Activated naive CD8-positive, alpha-beta T cell treated with anti-CD3 and anti-CD28 coated beads, Interleukin-2, amount 50 U/mL, for 24 hours (primary cell): ENCODE measurements around the gene MRPS18B.

Experiments
- ATAC-seq: fragments of 150-1000 bp; cut with Tn5 transposase; one replicate; pipeline ENCODE4 v1.10.0; 2021
- DNase-seq: peaks from one replicate; pipeline ENCODE4 v3.0.0; 2021
- H3K27ac Mint-ChIP-seq: one replicate; pipeline ENCODE4 v1.8.0; 2021; ENCODE audit warnings: mild to moderate bottlenecking, mixed read lengths
- H3K27me3 Mint-ChIP-seq: one replicate; pipeline ENCODE4 v1.8.0; 2021; ENCODE audit warnings: mixed read lengths
- H3K36me3 Mint-ChIP-seq: one replicate; pipeline ENCODE4 v1.8.0; 2021; ENCODE audit warnings: low read depth, mixed read lengths
- H3K4me1 Mint-ChIP-seq: one replicate; pipeline ENCODE4 v1.8.0; 2021; ENCODE audit warnings: mixed read lengths
- H3K4me3 Mint-ChIP-seq: one replicate; pipeline ENCODE4 v1.8.0; 2021; ENCODE audit warnings: mild to moderate bottlenecking, moderate library complexity, mixed read lengths
- H3K9me3 Mint-ChIP-seq: one replicate; pipeline ENCODE4 v1.8.0; 2021; ENCODE audit warnings: mixed read lengths

MRPS18B gene

GRCh38 chr6:30614044-30614842 is 3.4 kb upstream of the MRPS18B start:
- Mint-ChIP-seq H3K36me3 (peaks cover 83% of the 10 kb centered on the region), H3K4me1 (peaks cover 70% of the 10 kb centered on the region)

GRCh38 chr6:30614843-30615218 is 2.8 kb upstream of the MRPS18B start:
- Mint-ChIP-seq H3K9me3 (no peaks in the 10 kb centered on the region), H3K27ac (peak overlapping the region; percentile 99), H3K27me3 (peaks cover 4% of the 10 kb centered on the region), H3K36me3 (peaks cover 83% of the 10 kb centered on the region), H3K4me1 (peaks cover 70% of the 10 kb centered on the region), H3K4me3 (peak overlapping the region; percentile 98)
- DNase-seq (peak; percentile 78), ATAC-seq (peak; percentile 64)

More at GRCh38 chr6:30614044-30614842, 3.4 kb upstream of the MRPS18B start:
- H3K9me3 Mint-ChIP-seq, result no peaks in the 10 kb centered on the region
- H3K27ac Mint-ChIP-seq, result peak overlapping the region; percentile 99
- H3K27me3 Mint-ChIP-seq, result peaks cover 4% of the 10 kb centered on the region
- peak overlapping the region; percentile 98 for H3K4me3 Mint-ChIP-seq
- ATAC-seq (no peak), DNase-seq (no peak)

- no peaks in the 10 kb centered on the region for H3K9me3 Mint-ChIP-seq
- H3K4me1 Mint-ChIP-seq, result peaks cover 70% of the 10 kb centered on the region
- peaks cover 78% of the 10 kb centered on the region for H3K36me3 Mint-ChIP-seq
- peak overlapping the region; percentile 98 for H3K4me3 Mint-ChIP-seq
- peak overlapping the region; percentile 99 for H3K27ac Mint-ChIP-seq
- ATAC-seq, result no peak
- DNase-seq, result peak; percentile 35
- peaks cover 4% of the 10 kb centered on the region for H3K27me3 Mint-ChIP-seq
These were observed 2.3 kb upstream of the MRPS18B start for GRCh38 chr6:30615219-30615957.

- ATAC-seq, result no peak
- DNase-seq, result no peak
- H3K36me3 Mint-ChIP-seq, result peaks cover 78% of the 10 kb centered on the region
- H3K9me3 Mint-ChIP-seq, result no peaks in the 10 kb centered on the region
- peak overlapping the region; percentile 99 for H3K27ac Mint-ChIP-seq
- H3K4me3 Mint-ChIP-seq, result peak overlapping the region; percentile 98
- peaks cover 4% of the 10 kb centered on the region for H3K27me3 Mint-ChIP-seq
- peaks cover 62% of the 10 kb centered on the region for H3K4me1 Mint-ChIP-seq
These were observed 1.5 kb upstream of the MRPS18B start for GRCh38 chr6:30615958-30616810.

GRCh38 chr6:30616811-30617564 is 652 bp upstream of the MRPS18B start, which contains the start of gene PPP1R10:
Gene PPP1R10 (minus strand): TSS chr6:30617243. CDS start chr6:30609944, 7,299 bp downstream.
- peak; percentile 83 for ATAC-seq
- Mint-ChIP-seq H3K4me1 (peaks cover 57% of the 10 kb centered on the region), H3K27ac (peak within 1 kb of the TSS; percentile 99), H3K36me3 (peaks cover 75% of the 10 kb centered on the region), H3K27me3 (peaks cover 4% of the 10 kb centered on the region), H3K9me3 (no peaks in the 10 kb centered on the region), H3K4me3 (peak within 1 kb of the TSS; percentile 98)
- peak; percentile 96 for DNase-seq

- H3K9me3 Mint-ChIP-seq, result no peaks in the 10 kb centered on the region
- H3K27ac Mint-ChIP-seq, result peak overlapping the region; percentile 99
- peaks cover 70% of the 10 kb centered on the region for H3K36me3 Mint-ChIP-seq
- no peak for DNase-seq
- peaks cover 46% of the 10 kb centered on the region for H3K4me1 Mint-ChIP-seq
- no peak for ATAC-seq
- H3K27me3 Mint-ChIP-seq, result peaks cover 4% of the 10 kb centered on the region
- H3K4me3 Mint-ChIP-seq, result peak overlapping the region; percentile 98
These were observed 694 bp downstream of the MRPS18B start for GRCh38 chr6:30618270-30618797.

- peaks cover 4% of the 10 kb centered on the region for H3K27me3 Mint-ChIP-seq
- H3K27ac Mint-ChIP-seq, result peak overlapping the region; percentile 99
- ATAC-seq (no peak), DNase-seq (no peak)
- H3K4me1 Mint-ChIP-seq, result peaks cover 34% of the 10 kb centered on the region
- H3K9me3 Mint-ChIP-seq, result no peaks in the 10 kb centered on the region
- peaks cover 60% of the 10 kb centered on the region for H3K36me3 Mint-ChIP-seq
- peak overlapping the region; percentile 98 for H3K4me3 Mint-ChIP-seq
These were observed 1.9 kb downstream of the MRPS18B start for GRCh38 chr6:30619561-30619960.

GRCh38 chr6:30625511-30625910 is 7.9 kb downstream of the MRPS18B start:
- H3K4me3 Mint-ChIP-seq, result no peak overlapping the region
- DNase-seq (no peak), ATAC-seq (no peak)
- no peak overlapping the region for H3K27ac Mint-ChIP-seq
- H3K4me1 Mint-ChIP-seq, result peaks cover 25% of the 10 kb centered on the region
- H3K9me3 Mint-ChIP-seq, result no peaks in the 10 kb centered on the region
- H3K36me3 Mint-ChIP-seq, result peaks cover 39% of the 10 kb centered on the region
- H3K27me3 Mint-ChIP-seq, result no peaks in the 10 kb centered on the region

GRCh38 chr6:30626484-30627366 is 9.1 kb downstream of the MRPS18B start, which contains the start of gene ATAT1:
Gene ATAT1 (plus strand): TSS chr6:30626874.
- DNase-seq (peak; percentile 90), ATAC-seq (peak; percentile 98)
- Mint-ChIP-seq H3K4me3 (peak within 1 kb of the TSS; percentile 93), H3K9me3 (no peaks in the 10 kb centered on the region), H3K36me3 (peaks cover 38% of the 10 kb centered on the region), H3K27me3 (no peaks in the 10 kb centered on the region), H3K4me1 (peaks cover 24% of the 10 kb centered on the region), H3K27ac (peak within 1 kb of the TSS; percentile 92)

- no peak for DNase-seq
- no peak overlapping the region for H3K27ac Mint-ChIP-seq
- no peaks in the 10 kb centered on the region for H3K27me3 Mint-ChIP-seq
- H3K4me3 Mint-ChIP-seq, result no peak overlapping the region
- H3K36me3 Mint-ChIP-seq, result peaks cover 18% of the 10 kb centered on the region
- H3K4me1 Mint-ChIP-seq, result peaks cover 4% of the 10 kb centered on the region
- no peak for ATAC-seq
- no peaks in the 10 kb centered on the region for H3K9me3 Mint-ChIP-seq
These were observed 18.2 kb downstream of the MRPS18B start for GRCh38 chr6:30635834-30636233.

- peak; percentile 58 for ATAC-seq
- H3K27ac Mint-ChIP-seq, result no peak overlapping the region
- peaks cover 13% of the 10 kb centered on the region for H3K4me1 Mint-ChIP-seq
- no peaks in the 10 kb centered on the region for H3K9me3 Mint-ChIP-seq
- H3K36me3 Mint-ChIP-seq, result peaks cover 1% of the 10 kb centered on the region
- no peak for DNase-seq
- no peak overlapping the region for H3K4me3 Mint-ChIP-seq
- no peaks in the 10 kb centered on the region for H3K27me3 Mint-ChIP-seq
These were observed 22.8 kb downstream of the MRPS18B start for GRCh38 chr6:30640481-30640880.

- peaks cover 5% of the 10 kb centered on the region for H3K36me3 Mint-ChIP-seq
- H3K27ac Mint-ChIP-seq, result no peak overlapping the region
- no peaks in the 10 kb centered on the region for H3K27me3 Mint-ChIP-seq
- DNase-seq (no peak), ATAC-seq (peak; percentile 30)
- peaks cover 18% of the 10 kb centered on the region for H3K4me1 Mint-ChIP-seq
- no peak overlapping the region for H3K4me3 Mint-ChIP-seq
- no peaks in the 10 kb centered on the region for H3K9me3 Mint-ChIP-seq
These were observed 23.4 kb downstream of the MRPS18B start for GRCh38 chr6:30641048-30641447.

GRCh38 chr6:30643656-30644055 is 26.0 kb downstream of the MRPS18B start:
- no peaks in the 10 kb centered on the region for H3K27me3 Mint-ChIP-seq
- peaks cover 33% of the 10 kb centered on the region for H3K4me1 Mint-ChIP-seq
- no peak overlapping the region for H3K27ac Mint-ChIP-seq
- H3K36me3 Mint-ChIP-seq, result peaks cover 6% of the 10 kb centered on the region
- DNase-seq, result no peak
- no peak for ATAC-seq
- no peak overlapping the region for H3K4me3 Mint-ChIP-seq
- H3K9me3 Mint-ChIP-seq, result no peaks in the 10 kb centered on the region
